Nephron progenitor cell (in vitro differentiated cells): ENCODE data around the gene PLEKHB1.

Experiments
- DNase-seq: peaks from one replicate; pipeline ENCODE4 v3.0.0; 2021
- H3K27ac Mint-ChIP-seq: 2 replicates; pipeline ENCODE4 v1.8.0; 2021; ENCODE audit warnings: mild to moderate bottlenecking, moderate library complexity, mixed read lengths
- H3K27me3 Mint-ChIP-seq: 2 replicates; pipeline ENCODE4 v1.8.0; 2021; ENCODE audit warnings: mild to moderate bottlenecking, low read depth, mixed read lengths; ENCODE audit not compliant: poor library complexity
- H3K36me3 Mint-ChIP-seq: 2 replicates; pipeline ENCODE4 v1.8.0; 2021; ENCODE audit warnings: low read depth, mixed read lengths
- H3K4me1 Mint-ChIP-seq: 2 replicates; pipeline ENCODE4 v1.8.0; 2021; ENCODE audit warnings: mixed read lengths
- H3K4me3 Mint-ChIP-seq: 2 replicates; pipeline ENCODE4 v1.8.0; 2021; ENCODE audit warnings: mild to moderate bottlenecking, moderate library complexity, mixed read lengths
- H3K9me3 Mint-ChIP-seq: 2 replicates; pipeline ENCODE4 v1.8.0; 2021; ENCODE audit warnings: mild to moderate bottlenecking, moderate library complexity, mixed read lengths
- CTCF ChIP-seq: fragments of 200-600 bp; sonication (generic); IDR thresholded peaks from 2 replicates; pipeline ENCODE4 v1.5.0; 2021; ENCODE audit warnings: antibody characterized with exemption

Gene PLEKHB1

GRCh38 chr11:73645121-73645969 is 1.0 kb upstream of the PLEKHB1 start:
- no peak for DNase-seq
- H3K27ac Mint-ChIP-seq = no peak overlapping the region
- peaks cover 17% of the 10 kb centered on the region for H3K27me3 Mint-ChIP-seq
- H3K4me1 Mint-ChIP-seq = peaks cover 49% of the 10 kb centered on the region
- TF ChIP-seq CTCF = no peak
- H3K4me3 Mint-ChIP-seq = peak overlapping the region; percentile 71
- H3K36me3 Mint-ChIP-seq = no peaks in the 10 kb centered on the region
- H3K9me3 Mint-ChIP-seq = no peaks in the 10 kb centered on the region

GRCh38 chr11:73647459-73648100 is 1.2 kb downstream of the PLEKHB1 start:
- Mint-ChIP-seq H3K27me3 (peaks cover 25% of the 10 kb centered on the region), H3K27ac (no peak overlapping the region), H3K36me3 (no peaks in the 10 kb centered on the region), H3K4me3 (peak overlapping the region; percentile 69), H3K4me1 (peaks cover 62% of the 10 kb centered on the region), H3K9me3 (no peaks in the 10 kb centered on the region)
- peak; percentile 82 for DNase-seq
- no peak for TF ChIP-seq CTCF

- TF ChIP-seq CTCF = no peak
- Mint-ChIP-seq H3K4me1 (peaks cover 68% of the 10 kb centered on the region), H3K4me3 (no peak overlapping the region), H3K36me3 (no peaks in the 10 kb centered on the region), H3K27ac (no peak overlapping the region), H3K9me3 (no peaks in the 10 kb centered on the region), H3K27me3 (peaks cover 27% of the 10 kb centered on the region)
- DNase-seq = no peak
Measured at GRCh38 chr11:73648121-73648520, 1.7 kb downstream of the PLEKHB1 start.

- Mint-ChIP-seq H3K27ac (no peak overlapping the region), H3K4me3 (no peak overlapping the region), H3K36me3 (no peaks in the 10 kb centered on the region), H3K27me3 (peaks cover 27% of the 10 kb centered on the region), H3K4me1 (peaks cover 69% of the 10 kb centered on the region), H3K9me3 (no peaks in the 10 kb centered on the region)
- TF ChIP-seq CTCF = no peak
- DNase-seq = no peak
Measured at GRCh38 chr11:73648571-73649046, 2.2 kb downstream of the PLEKHB1 start.

- peak overlapping the region; percentile 48 for H3K4me3 Mint-ChIP-seq
- no peak for DNase-seq
- TF ChIP-seq CTCF = no peak
- peaks cover 27% of the 10 kb centered on the region for H3K27me3 Mint-ChIP-seq
- H3K9me3 Mint-ChIP-seq = no peaks in the 10 kb centered on the region
- H3K36me3 Mint-ChIP-seq = no peaks in the 10 kb centered on the region
- no peak overlapping the region for H3K27ac Mint-ChIP-seq
- H3K4me1 Mint-ChIP-seq = peaks cover 75% of the 10 kb centered on the region
Measured at GRCh38 chr11:73649206-73649605, 2.8 kb downstream of the PLEKHB1 start.
